AG04450 (cell line): Measurements from ENCODE around the gene PIP5K1B. TPM values are rescaled to one million over a fixed set of nuclear protein-coding genes. Genes with fewer than 3 reads are reported as not detected.

Source experiments
- CTCF ChIA-PET: fragments of 300-600, 350-600 bp; formaldehyde crosslinking; extraction: SDS; loops from one replicate; lab custom pipeline; 2022; ENCODE audit warnings: antibody characterized with exemption, inconsistent platforms; lab: Charles Lee
- POLR2A ChIA-PET: fragments of 350-600 bp; formaldehyde crosslinking; extraction: SDS; loops from one replicate; lab custom pipeline; 2021; ENCODE audit warnings: antibody characterized with exemption, inconsistent platforms; lab: Yijun Ruan, JAX
- DNase-seq: peaks from one replicate; pipeline ENCODE4 v3.0.0-alpha.2; 2011; ENCODE audit warnings: low read depth, low spot score
- H3K27ac ChIP-seq: one replicate; pipeline ENCODE4 v1.5.1; 2012; ENCODE audit warnings: low read depth, low read length, control low read depth
- H3K27me3 ChIP-seq: one replicate; pipeline ENCODE4 v1.6.0; 2012; ENCODE audit warnings: low read length; ENCODE audit not compliant: control insufficient read depth, insufficient read depth
- H3K4me3 ChIP-seq: 2 replicates; pipeline ENCODE4 v1.5.1; 2011; ENCODE audit warnings: mild to moderate bottlenecking, low read depth, low read length, control low read depth
- H3K9me3 ChIP-seq: 2 replicates; pipeline ENCODE4 v1.5.1; 2012; ENCODE audit warnings: low read length; ENCODE audit not compliant: control insufficient read depth, insufficient read depth
- polyA plus RNA-seq: library from polyadenylated mRNA; depleted of rRNA; stranded (reverse); fragments of >200 nt; gene quantifications from 2 replicates; pipeline ENCODE4 v1.2.3, GENCODE V29; 2011
- TF ChIP-seq, protein P1 (sequence below): IDR thresholded peaks from 2 replicates; pipeline ENCODE4 v1.5.1; 2011; ENCODE audit warnings: low read depth, low read length, control low read depth, inconsistent platforms

PIP5K1B gene
- polyA plus RNA-seq, 1 experiment = not detected

DNA sequence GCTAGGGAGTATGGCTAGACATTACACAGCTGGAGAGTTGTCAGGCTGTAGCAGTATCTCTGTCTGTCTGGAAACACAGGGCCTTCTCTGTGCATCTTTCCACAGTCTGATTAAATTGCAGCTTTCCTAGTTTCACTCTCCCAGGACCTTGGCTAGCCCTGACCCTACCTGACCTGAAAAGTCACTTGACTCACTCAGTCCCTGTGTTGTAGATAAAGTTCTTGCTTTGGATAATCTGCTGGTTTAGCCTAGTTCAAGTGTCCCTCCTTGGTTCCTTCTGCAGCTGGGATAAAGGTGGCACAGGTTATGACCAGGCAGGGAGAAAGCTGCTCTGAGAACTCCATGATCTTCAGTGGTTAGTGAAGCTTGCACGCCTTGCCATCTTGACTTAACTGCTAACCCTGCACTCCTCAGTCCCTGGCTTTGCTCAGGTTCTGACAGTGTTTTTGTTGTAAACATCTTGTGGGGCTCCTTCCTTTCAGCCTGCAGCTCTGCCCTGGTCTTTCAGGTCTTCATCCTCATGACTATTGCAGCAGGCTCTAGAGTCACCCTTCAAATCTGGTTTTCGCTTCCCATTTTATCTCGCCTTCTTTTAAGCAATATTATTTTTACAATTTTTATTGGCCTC is 101.0 kb downstream of the PIP5K1B start:
- Histone ChIP-seq H3K27ac (no peak overlapping the region), H3K4me3 (no peak overlapping the region), H3K9me3 (no peaks in the 10 kb centered on the region), H3K27me3 (peaks cover 6% of the 10 kb centered on the region)
- DNase-seq = no peak
- CTCF ChIA-PET = no interaction called here
- TF ChIP-seq, protein P1, sequence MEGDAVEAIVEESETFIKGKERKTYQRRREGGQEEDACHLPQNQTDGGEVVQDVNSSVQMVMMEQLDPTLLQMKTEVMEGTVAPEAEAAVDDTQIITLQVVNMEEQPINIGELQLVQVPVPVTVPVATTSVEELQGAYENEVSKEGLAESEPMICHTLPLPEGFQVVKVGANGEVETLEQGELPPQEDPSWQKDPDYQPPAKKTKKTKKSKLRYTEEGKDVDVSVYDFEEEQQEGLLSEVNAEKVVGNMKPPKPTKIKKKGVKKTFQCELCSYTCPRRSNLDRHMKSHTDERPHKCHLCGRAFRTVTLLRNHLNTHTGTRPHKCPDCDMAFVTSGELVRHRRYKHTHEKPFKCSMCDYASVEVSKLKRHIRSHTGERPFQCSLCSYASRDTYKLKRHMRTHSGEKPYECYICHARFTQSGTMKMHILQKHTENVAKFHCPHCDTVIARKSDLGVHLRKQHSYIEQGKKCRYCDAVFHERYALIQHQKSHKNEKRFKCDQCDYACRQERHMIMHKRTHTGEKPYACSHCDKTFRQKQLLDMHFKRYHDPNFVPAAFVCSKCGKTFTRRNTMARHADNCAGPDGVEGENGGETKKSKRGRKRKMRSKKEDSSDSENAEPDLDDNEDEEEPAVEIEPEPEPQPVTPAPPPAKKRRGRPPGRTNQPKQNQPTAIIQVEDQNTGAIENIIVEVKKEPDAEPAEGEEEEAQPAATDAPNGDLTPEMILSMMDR = no peak
- POLR2A ChIA-PET = no interaction called here

DNA sequence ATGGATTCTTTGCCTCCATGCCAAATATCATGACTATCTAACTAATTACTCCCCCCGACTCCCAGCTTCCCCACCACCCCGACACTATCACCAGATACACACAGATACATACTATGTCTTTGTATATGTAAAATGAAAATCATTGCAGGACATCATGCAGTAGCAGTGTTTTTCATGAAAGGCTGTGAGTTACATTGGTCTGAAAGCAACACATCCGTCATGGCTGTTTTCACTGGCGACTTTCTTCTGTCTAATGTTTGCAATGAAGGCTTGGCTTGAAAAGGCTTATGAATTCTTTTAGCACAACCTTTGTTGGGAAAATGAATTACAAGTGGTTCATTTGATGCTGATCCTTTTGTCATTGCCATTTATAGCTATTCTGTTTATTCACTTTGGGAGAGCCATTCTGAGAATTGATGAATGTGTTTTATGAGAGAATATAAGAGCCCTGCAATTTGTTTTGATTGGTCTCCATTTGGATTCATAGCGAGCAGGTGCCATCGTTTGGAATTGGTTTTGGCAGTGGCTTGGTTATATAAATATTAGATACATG is 103.4 kb downstream of the PIP5K1B start:
- ChIA-PET CTCF (no interaction called here), POLR2A (no interaction called here)
- Histone ChIP-seq H3K4me3 (no peak overlapping the region), H3K27me3 (peaks cover 6% of the 10 kb centered on the region), H3K9me3 (no peaks in the 10 kb centered on the region), H3K27ac (no peak overlapping the region)
- TF ChIP-seq, protein P1 = no peak
- no peak for DNase-seq

DNA sequence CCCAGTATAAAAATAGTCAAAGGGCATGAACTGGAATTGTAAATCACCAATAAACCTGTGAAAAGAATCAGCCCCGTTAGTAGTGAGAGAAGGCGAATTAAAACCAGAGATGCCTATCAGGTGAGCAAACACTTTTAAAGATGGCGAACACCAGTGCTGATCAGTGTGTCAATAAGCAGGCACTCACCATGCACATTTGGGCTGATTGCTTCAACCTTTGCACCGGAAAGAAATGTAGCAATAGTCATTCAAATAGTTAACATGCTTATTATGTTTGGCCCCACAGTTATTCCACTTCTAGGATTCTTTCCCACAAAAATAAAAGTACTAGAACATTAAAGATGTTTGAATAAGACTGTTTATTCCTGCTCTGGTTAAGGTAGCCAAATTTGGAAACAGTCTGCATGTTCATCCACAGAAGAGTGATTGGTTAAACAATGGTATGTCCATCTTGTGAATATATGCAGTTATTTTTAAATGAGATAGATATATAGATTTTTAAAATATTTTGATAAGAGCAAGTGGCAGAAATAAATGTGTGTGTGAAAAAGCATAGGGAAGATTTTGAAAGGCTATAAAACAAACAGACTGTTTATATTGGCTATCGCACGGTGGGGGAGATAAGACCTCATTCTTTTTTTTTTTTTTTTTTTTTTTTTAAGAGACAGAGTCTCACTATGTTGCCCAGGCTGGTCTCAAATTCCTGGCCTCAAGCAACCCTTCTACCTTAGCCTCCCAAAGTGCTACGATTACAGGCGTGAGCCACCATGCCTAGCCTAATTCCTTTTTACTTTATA is 112.2 kb downstream of the PIP5K1B start:
- Histone ChIP-seq H3K27me3 (no peaks in the 10 kb centered on the region), H3K4me3 (no peak overlapping the region), H3K27ac (no peak overlapping the region), H3K9me3 (no peaks in the 10 kb centered on the region)
- TF ChIP-seq, protein P1 = no peak
- ChIA-PET CTCF (no interaction called here), POLR2A (no interaction called here)
- no peak for DNase-seq

DNA sequence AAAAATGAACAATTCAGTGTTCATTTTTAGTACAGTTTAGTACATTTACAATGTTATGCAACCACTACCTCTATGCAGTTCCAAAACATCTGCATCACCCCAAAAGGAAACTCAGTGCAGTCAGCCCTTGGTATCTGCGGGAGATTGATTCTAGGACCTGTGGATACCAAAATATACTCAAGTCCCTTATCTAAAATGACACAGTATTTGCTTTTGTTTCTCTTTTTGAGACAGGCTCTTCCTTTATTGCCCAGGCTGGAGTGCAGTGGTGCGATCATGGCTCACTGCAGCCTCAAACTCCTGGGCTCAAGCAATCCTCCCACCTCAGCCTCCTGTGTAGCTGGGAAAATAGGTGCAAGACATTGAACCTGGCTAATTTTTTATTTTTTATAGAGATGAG is 114.0 kb downstream of the PIP5K1B start:
- H3K27me3 ChIP-seq = no peaks in the 10 kb centered on the region
- POLR2A ChIA-PET = no interaction called here
- CTCF ChIA-PET = no interaction called here
- no peaks in the 10 kb centered on the region for H3K9me3 ChIP-seq
- TF ChIP-seq, protein P1 = no peak
- DNase-seq = no peak
- H3K27ac ChIP-seq = no peak overlapping the region
- H3K4me3 ChIP-seq = no peak overlapping the region

DNA sequence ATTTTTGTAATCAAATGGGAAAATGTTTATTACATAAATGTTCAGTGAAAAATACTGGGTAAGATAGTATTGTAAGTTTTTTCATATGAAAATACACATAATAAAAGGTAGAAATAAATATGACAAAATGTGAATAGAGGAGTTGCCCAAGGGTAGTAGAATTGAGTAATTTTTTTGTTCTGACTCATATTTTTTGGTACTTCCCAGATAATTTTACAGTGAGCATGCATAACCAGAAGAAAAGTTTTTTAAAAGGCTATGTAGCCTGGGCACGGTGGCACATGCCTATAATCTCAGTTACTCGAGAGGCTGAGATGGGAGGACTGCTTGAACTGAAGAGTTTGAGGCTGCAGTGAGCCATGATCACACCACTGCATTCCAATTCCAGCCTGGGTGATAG is 116.9 kb downstream of the PIP5K1B start:
- POLR2A ChIA-PET = no interaction called here
- CTCF ChIA-PET = no interaction called here

More for the DNA sequence above, 116.9 kb downstream of the PIP5K1B start:
- DNase-seq = no peak
- TF ChIP-seq, protein P1 = no peak
- Histone ChIP-seq H3K4me3 (no peak overlapping the region), H3K9me3 (no peaks in the 10 kb centered on the region), H3K27ac (no peak overlapping the region), H3K27me3 (peaks cover 2% of the 10 kb centered on the region)
